Osteocyte (in vitro differentiated cells): ENCODE data around the gene LZTS2. TPM values are rescaled to one million over a fixed set of nuclear protein-coding genes. Genes with fewer than 3 reads are reported as not detected.
A peak's percentile ranks its signal among the peaks of the same experiment; 100 is the strongest.

ENCODE experiments used
- DNase-seq: peaks from one replicate; pipeline ENCODE4 v3.0.0; 2021; ENCODE audit warnings: mixed read lengths; ENCODE audit not compliant: unreplicated experiment; ENCODE audit errors: extremely low spot score
- H3K27ac Mint-ChIP-seq: one replicate; pipeline ENCODE4 v1.8.0; 2021; ENCODE audit warnings: mild to moderate bottlenecking, mixed read lengths; ENCODE audit not compliant: unreplicated experiment
- H3K27me3 Mint-ChIP-seq: one replicate; pipeline ENCODE4 v1.8.0; 2021; ENCODE audit warnings: mixed read lengths; ENCODE audit not compliant: unreplicated experiment
- H3K36me3 Mint-ChIP-seq: one replicate; pipeline ENCODE4 v1.8.0; 2021; ENCODE audit warnings: mixed read lengths; ENCODE audit not compliant: unreplicated experiment
- H3K4me1 Mint-ChIP-seq: one replicate; pipeline ENCODE4 v1.8.0; 2021; ENCODE audit warnings: mixed read lengths; ENCODE audit not compliant: unreplicated experiment
- H3K4me3 Mint-ChIP-seq: one replicate; pipeline ENCODE4 v1.8.0; 2021; ENCODE audit warnings: mild to moderate bottlenecking, moderate library complexity, mixed read lengths; ENCODE audit not compliant: unreplicated experiment
- H3K9me3 Mint-ChIP-seq: one replicate; pipeline ENCODE4 v1.8.0; 2021; ENCODE audit warnings: mixed read lengths; ENCODE audit not compliant: unreplicated experiment
- total RNA-seq: library from RNA; stranded (reverse); gene quantifications from 2 replicates; pipeline ENCODE4 v1.2.1, GENCODE V29; 2021
- TF ChIP-seq, protein P1 (sequence below): fragments of 200-600 bp; sonication (generic); IDR thresholded peaks from 2 replicates; pipeline ENCODE4 v1.5.0; 2021; ENCODE audit warnings: antibody characterized with exemption, mild to moderate bottlenecking, moderate library complexity

The LZTS2 gene
- total RNA-seq, 1 donor from 2014 or later = 72.1 TPM

DNA sequence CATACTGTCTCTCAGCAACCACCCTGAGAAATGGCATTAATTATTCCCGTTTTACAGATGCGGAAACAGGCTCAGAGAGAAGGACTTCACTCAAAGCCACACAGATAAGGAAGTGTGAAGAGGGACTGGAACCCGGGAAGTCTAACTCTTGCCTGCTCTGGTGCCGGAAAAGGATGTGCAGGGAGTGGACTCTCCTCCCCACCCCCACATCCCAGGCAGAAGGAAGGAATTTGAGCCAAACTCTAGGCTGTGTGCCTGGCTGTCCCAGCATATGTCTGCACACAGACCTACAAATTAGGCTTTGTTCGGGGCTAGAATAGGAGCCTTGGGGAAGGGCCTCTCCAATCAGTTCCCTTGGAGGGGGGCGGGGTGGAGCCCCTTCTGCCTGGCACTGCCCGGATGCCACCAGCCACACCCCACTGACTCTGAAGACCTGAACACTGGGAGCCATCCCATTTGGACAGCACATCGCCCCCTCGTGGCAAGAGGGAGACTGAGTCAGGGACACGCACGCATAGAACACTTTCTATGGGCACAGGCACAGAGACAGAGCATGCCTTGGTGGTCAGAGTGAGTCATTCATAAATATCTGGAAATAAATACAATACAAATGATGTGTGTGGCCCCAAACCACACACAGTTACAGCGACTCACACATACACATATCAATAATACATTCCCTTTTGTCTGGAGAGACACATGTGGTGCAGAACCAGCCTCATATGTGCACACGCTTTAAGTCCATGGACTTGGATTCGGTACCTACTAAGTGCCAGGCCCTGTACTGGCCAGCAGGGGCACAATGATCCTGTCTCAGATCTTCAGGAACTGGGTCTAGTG is 13.1 kb downstream of the LZTS2 start:
- Mint-ChIP-seq H3K9me3 (no peaks in the 10 kb centered on the region), H3K4me1 (peaks cover 26% of the 10 kb centered on the region), H3K27me3 (no peaks in the 10 kb centered on the region), H3K36me3 (no peaks in the 10 kb centered on the region), H3K27ac (peak overlapping the region; percentile 89), H3K4me3 (no peak overlapping the region)
- TF ChIP-seq, protein P1, sequence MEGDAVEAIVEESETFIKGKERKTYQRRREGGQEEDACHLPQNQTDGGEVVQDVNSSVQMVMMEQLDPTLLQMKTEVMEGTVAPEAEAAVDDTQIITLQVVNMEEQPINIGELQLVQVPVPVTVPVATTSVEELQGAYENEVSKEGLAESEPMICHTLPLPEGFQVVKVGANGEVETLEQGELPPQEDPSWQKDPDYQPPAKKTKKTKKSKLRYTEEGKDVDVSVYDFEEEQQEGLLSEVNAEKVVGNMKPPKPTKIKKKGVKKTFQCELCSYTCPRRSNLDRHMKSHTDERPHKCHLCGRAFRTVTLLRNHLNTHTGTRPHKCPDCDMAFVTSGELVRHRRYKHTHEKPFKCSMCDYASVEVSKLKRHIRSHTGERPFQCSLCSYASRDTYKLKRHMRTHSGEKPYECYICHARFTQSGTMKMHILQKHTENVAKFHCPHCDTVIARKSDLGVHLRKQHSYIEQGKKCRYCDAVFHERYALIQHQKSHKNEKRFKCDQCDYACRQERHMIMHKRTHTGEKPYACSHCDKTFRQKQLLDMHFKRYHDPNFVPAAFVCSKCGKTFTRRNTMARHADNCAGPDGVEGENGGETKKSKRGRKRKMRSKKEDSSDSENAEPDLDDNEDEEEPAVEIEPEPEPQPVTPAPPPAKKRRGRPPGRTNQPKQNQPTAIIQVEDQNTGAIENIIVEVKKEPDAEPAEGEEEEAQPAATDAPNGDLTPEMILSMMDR = peak; percentile 99
- DNase-seq = peak; percentile 97

- no peak overlapping the region for H3K4me3 Mint-ChIP-seq
- no peak for DNase-seq
- no peaks in the 10 kb centered on the region for H3K36me3 Mint-ChIP-seq
These were observed 13.8 kb downstream of the LZTS2 start for GRCh38 chr10:101013365-101013825.

GRCh38 chr10:101014230-101014884 is 14.7 kb downstream of the LZTS2 start:
- no peaks in the 10 kb centered on the region for H3K27me3 Mint-ChIP-seq
- H3K36me3 Mint-ChIP-seq = no peaks in the 10 kb centered on the region
- TF ChIP-seq, protein P1 = peak; percentile 85
- H3K9me3 Mint-ChIP-seq = no peaks in the 10 kb centered on the region
- no peak overlapping the region for H3K4me3 Mint-ChIP-seq
- DNase-seq = peak; percentile 94
- H3K27ac Mint-ChIP-seq = peak overlapping the region; percentile 71
- H3K4me1 Mint-ChIP-seq = peaks cover 32% of the 10 kb centered on the region

More at GRCh38 chr10:101013365-101013825, 13.8 kb downstream of the LZTS2 start:
- Mint-ChIP-seq H3K4me1 (peaks cover 27% of the 10 kb centered on the region), H3K9me3 (no peaks in the 10 kb centered on the region), H3K27ac (peak overlapping the region; percentile 89), H3K27me3 (no peaks in the 10 kb centered on the region)
- TF ChIP-seq, protein P1 = no peak

DNA sequence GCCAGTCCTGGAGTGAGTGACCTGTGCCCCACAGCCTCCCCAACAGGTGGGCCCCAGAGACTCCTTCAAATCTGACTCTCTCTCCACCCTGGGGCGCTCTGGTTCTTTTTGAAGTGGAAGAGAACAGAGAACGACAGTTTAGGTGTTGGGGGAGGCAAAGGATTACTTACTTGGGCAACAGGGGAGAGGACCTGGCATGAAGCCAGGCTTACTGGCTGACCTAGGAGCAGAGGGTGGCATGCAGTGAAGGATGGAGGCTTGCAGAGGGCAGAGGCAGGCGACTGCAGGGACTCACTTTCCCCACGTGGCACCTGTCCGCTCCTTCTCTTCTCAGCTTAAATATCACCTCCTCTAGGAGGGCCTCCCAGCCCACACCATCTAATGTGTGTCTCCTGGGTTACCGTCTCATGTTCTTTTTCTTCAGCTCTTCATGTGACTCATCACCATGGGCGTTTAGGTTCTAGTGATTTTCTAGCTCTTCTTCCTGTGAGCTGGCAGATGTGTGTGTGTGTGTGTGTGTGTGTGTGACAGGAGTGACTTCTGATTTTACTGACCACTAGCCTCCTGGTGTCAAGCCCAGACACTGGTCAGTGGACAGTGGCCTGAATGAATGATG is 15.5 kb downstream of the LZTS2 start:
- H3K9me3 Mint-ChIP-seq = no peaks in the 10 kb centered on the region
- H3K4me3 Mint-ChIP-seq = no peak overlapping the region
- peaks cover 34% of the 10 kb centered on the region for H3K4me1 Mint-ChIP-seq
- no peak overlapping the region for H3K27ac Mint-ChIP-seq
- TF ChIP-seq, protein P1 = no peak
- no peaks in the 10 kb centered on the region for H3K27me3 Mint-ChIP-seq
- no peak for DNase-seq
- H3K36me3 Mint-ChIP-seq = no peaks in the 10 kb centered on the region

DNA sequence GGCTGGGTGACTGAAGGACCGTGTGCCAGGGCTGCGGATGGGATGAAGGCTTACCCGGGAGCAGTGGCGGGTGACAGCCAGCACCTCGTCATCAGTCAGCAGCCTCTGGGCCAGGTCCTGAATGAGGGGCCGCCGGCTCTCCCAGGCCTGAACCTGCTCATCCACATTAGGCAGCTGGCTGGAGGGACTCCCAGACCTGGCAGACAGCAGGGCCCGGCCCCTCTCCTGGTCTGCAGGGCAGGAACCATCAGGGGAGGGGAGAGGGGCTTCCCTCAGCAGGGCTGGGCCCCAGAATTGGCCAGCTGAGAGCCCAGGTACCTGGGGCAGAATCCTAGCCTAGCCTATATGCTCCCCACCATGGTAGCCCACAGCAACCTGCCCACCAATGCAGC is 16.0 kb downstream of the LZTS2 start:
- DNase-seq = no peak
- Mint-ChIP-seq H3K9me3 (no peaks in the 10 kb centered on the region), H3K27ac (no peak overlapping the region), H3K4me1 (peaks cover 34% of the 10 kb centered on the region), H3K27me3 (no peaks in the 10 kb centered on the region), H3K36me3 (no peaks in the 10 kb centered on the region), H3K4me3 (no peak overlapping the region)
- TF ChIP-seq, protein P1 = no peak
